ENCODE data around the gene ELOVL1.
"Not testable (repeated sequence)": the region's sequence is repeated elsewhere in the genome, so short reads cannot be mapped to it uniquely, and the experiment has no call there.

The ELOVL1 gene

GRCh38 chr1:43404353-43404752 is 36.5 kb upstream of the ELOVL1 start:
- DNase-seq (ENCODE audit: low read depth): no peak
- no peak for TF ChIP-seq CTCF (conservative IDR thresholded peaks at IDR 0.05; ENCODE audit: low read depth, low read length)

DNA sequence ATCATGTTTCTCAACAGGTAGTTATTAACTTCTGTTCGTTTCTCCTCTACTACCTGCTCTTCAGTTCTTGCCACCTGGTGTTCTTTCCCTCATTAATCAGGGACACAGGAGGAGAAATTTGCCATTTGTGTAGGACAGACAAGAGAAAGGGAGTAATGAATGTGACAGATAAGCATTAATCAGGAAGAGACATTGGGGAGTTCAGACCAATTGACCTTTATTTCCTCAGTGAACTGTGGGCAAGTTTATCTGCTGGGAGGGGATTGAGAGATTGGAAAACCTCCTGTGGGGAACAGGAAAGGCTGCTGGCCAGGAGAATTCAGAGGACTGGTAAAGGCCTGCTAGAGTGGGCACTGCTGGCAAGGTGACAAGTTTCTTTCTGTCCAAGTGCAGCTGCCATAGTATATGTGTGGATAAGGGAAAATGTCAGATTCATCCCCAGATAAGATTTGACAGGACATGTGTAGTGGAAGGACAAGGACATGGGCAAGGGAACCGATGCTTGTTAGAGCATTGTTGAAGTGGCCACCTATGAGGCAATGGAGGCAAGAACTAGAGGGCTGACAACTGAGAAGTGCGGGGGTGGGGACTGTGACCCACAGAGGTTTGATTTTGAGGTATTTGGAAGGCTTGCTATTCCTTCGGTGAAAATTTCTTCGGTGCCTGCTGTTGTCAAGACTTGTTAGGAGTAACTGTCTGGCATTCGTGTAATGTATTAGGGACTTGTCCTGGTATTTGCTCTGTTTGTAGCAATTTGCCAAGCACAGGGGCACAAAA is 34.5 kb upstream of the ELOVL1 start:
- no peak for DNase-seq (ENCODE audit: low read depth)
- TF ChIP-seq CTCF (conservative IDR thresholded peaks at IDR 0.05; ENCODE audit: low read depth, low read length): no peak
- H3K4me3 ChIP-seq (ENCODE audit: low read length): no peak overlapping the region

More at GRCh38 chr1:43404353-43404752, 36.5 kb upstream of the ELOVL1 start:
- H3K4me3 ChIP-seq (ENCODE audit: low read length): no peak overlapping the region

- not testable (repeated sequence) for DNase-seq (ENCODE audit: low read depth); H3K4me3 ChIP-seq (ENCODE audit: low read length)
These were observed 32.6 kb upstream of the ELOVL1 start for GRCh38 chr1:43400441-43400840.

- TF ChIP-seq CTCF (conservative IDR thresholded peaks at IDR 0.05; ENCODE audit: low read depth, low read length): no peak
- no peak for DNase-seq (ENCODE audit: low read depth)
These were observed 30.4 kb upstream of the ELOVL1 start for GRCh38 chr1:43398227-43398626.

DNA sequence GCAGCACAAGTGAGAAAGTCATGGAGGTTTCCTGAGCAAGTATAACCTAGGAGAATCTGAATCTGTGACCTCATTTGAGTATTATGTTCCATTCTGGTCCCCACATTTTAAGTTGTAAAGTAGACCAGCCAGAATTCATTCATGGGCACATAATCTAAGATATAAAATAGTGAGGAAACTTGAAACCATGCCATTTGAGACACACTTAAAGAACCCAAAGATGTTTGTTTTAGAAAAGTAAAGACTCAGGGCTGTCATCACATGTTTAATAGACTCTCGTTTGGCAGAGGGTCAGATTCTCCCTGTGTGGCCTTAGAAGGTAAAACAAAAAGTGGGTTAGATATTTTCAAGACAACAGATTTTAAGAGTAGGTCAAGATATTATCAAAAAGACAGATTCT is 28.2 kb upstream of the ELOVL1 start:
- H3K4me3 ChIP-seq (ENCODE audit: low read length): no peak overlapping the region
- TF ChIP-seq CTCF (conservative IDR thresholded peaks at IDR 0.05; ENCODE audit: low read depth, low read length): no peak
- DNase-seq (ENCODE audit: low read depth): no peak

More at GRCh38 chr1:43398227-43398626, 30.4 kb upstream of the ELOVL1 start:
- no peak overlapping the region for H3K4me3 ChIP-seq (ENCODE audit: low read length)

DNA sequence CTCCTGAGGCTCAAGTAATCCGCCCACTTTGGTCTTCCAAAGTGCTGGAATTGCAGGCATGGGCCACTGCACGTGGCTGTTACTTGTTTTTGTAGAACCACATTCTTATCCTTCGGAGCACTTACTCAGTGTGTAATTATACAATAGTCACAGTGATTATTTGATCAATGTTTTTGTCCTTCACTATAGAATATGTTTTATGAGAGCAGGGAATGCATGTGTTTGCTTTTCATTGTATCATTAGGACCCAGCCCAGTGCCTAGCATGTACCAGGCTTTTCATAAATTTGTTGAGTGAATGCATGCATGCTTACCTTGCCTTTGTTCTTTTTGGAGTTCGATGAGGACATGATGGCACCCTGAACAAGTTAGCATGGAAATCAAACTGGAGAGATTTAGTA is 27.7 kb upstream of the ELOVL1 start:
- no peak for TF ChIP-seq CTCF (conservative IDR thresholded peaks at IDR 0.05; ENCODE audit: low read depth, low read length)
- DNase-seq (ENCODE audit: low read depth): no peak
- H3K4me3 ChIP-seq (ENCODE audit: low read length): no peak overlapping the region

DNA sequence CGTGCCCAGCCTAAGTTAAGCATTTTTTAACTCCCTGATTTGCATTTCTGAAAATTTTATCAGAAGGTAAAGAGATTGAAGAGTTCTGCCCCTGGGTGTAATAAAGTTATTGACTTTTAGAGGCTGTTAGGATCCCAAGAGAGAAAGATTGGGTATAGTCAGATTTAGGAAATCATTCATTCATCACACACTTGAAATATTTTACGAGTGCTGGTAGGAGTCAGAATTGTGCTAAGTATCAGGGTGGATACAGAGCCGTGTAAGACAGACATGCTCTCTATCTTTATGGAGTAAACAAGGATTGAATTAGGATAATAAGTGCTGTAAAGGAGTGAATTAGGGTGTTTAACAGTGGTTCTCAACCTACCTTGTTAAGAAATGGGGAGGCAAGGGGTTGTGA is 24.9 kb upstream of the ELOVL1 start:
- no peak overlapping the region for H3K4me3 ChIP-seq (ENCODE audit: low read length)
- no peak for TF ChIP-seq CTCF (conservative IDR thresholded peaks at IDR 0.05; ENCODE audit: low read depth, low read length)
- no peak for DNase-seq (ENCODE audit: low read depth)

Measured in retinal pigment epithelial cell (primary cell).